HG02642 (cell line): ENCODE data around the gene APLF.
"Not testable (repeated sequence)": the region's sequence is repeated elsewhere in the genome, so short reads cannot be mapped to it uniquely, and the experiment has no call there.

Source experiments
- ATAC-seq: cut with Tn5 transposase; IDR thresholded peaks from one replicate; pipeline ENCODE4 v1.9.1; 2021; ENCODE audit warnings: mild to moderate bottlenecking; ENCODE audit not compliant: unreplicated experiment, poor library complexity

APLF gene

DNA sequence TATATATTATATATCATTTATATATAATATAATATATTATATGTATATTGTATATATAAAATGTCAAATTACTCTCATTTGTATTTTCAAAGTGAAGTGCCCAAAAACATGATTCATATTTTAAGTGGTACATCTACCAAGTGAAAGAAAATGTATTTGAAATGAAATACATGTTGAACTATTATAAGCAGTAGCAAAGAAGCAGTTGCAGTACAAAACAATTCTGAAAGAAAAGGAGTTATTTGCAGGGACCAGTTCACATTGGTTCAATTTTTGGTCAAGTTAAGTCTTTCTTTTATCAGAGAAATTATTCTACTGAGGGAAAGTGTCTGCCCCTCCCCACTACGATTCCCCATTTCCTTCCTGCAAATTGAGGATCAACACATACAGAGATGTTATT is 51.9 kb downstream of the APLF start:
- ATAC-seq = no peak

DNA sequence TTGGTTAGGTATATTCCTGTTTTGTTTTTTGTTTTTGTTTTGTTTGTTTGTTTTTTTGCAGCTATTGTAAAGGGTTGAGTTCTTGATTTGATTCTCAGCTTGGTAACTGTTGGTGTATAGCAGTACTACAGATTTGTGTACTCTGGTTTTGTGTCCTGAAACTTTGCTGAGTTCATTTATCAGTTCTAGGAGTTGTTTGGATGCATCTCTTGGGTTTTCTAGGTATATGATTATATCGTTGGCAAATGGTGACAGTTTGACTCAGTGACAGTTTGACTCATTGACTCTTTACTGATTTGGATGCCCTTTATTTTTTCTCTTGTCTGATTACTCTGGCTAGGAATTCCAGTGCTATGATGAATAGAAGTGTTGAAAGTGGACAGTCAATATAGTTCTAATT is 53.7 kb downstream of the APLF start:
- ATAC-seq = no peak

DNA sequence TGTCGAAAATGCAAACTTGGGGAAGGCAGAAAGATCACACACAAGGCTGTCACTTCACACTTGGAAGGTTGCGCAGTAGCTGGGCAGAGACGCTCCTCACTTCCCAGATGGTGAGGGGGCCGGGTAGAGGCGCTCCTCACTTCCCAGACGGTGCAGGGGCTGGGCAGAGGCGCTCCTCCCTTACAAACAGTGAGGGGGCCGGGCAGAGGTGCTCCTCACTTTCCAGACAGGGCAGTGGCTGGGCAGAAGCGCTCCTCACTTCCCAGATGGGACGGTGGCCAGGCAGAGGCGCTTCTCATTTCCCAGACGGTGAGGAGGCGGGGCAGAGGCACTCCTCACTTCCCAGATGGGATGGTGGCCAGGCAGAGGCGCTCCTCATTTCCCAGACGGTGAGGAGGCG is 59.6 kb downstream of the APLF start:
- not testable (repeated sequence) for ATAC-seq

DNA sequence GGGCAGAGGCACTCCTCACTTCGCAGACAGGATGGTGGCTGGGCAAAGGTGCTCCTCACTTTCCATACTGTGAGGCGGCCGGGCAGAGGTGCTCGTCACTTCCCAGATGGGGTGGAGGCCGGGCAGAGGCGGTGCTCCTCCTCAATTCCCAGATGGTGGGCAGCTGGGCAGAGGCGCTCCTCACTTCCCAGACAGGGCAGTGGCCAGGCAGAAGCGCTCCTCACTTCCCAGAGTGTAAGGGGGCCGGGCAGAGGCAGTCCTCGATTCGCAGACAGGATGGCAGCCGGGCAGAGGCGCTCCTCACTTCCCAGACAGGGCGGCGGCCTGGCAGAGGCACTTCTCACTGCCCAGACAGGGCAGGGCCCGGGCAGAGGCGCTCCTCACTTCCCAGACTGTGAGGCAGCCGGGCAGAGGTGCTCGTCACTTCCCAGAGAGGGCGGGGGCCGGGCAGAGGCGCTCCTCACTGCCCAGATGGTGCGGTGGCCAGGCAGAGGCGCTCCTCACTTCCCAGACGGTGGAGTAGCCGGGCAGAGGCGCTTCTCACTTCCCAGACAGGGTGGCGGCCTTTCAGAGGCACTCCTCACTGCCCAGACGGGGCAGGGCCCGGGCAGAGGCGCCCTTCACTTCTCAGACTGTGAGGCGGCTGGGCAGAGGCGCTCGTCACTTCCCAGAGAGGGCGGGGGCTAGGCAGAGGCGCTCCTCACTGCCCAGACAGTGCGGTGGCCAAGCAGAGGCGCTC is 60.1 kb downstream of the APLF start:
- ATAC-seq = not testable (repeated sequence)

DNA sequence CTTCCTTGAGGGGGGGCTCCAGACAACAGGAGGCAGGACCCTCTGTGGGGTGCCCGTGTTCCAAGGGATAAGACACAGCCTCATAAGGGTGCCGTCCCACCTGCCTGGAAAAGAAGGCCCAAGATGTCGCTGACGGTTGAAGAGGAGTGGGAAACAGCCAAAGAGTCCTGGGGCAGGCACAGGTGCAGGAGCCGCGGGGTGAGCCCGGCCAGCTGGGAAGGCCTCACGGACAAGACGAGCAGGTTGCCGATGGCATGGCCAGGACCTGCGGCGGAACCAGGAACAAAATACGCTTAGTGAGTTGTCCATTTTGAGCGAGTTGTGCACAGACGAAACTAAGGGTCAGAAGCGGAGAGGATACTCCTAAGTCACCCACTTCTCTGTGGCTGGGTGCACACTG is 61.8 kb downstream of the APLF start:
- ATAC-seq = not testable (repeated sequence)

DNA sequence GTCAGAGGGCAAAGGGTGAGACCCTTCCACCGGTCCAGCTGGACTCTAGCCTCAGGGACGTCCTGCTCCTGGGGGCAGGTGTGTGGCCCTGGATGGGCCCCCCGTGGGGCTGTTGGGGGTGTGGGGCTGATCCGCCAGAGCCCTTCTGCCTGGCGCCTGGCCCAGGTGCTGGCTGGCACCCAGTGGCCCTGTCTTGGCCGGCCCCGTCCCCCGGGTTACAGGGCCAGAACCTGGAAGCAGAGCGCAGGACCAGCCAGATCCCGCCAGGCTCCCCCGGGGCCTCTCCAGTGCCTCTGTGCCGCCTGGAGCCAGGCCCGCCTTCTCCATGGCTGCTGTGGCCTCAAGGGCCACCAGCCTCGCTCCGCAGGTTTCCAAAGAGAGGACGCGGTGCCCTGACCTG is 62.3 kb downstream of the APLF start:
- ATAC-seq = not testable (repeated sequence)

DNA sequence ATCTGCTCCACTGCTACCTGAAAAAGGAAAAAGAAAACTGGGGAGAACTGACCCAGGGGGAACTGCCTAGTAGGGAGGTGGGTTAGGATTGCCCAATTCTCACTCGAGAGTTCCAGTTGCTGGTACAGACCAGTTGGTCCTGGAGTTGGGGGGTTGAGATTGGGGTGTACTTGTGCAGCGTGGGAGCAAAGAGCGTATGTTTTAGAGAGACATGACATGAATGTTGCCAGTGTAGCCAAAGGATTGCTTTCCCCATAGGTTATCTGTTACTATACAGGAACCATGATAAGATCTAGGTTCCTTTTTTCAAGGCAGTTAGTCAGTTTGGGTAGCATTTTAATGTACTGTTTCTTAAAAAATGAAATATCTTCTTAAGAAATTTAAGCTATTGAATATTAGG is 68.6 kb downstream of the APLF start:
- ATAC-seq = no peak

DNA sequence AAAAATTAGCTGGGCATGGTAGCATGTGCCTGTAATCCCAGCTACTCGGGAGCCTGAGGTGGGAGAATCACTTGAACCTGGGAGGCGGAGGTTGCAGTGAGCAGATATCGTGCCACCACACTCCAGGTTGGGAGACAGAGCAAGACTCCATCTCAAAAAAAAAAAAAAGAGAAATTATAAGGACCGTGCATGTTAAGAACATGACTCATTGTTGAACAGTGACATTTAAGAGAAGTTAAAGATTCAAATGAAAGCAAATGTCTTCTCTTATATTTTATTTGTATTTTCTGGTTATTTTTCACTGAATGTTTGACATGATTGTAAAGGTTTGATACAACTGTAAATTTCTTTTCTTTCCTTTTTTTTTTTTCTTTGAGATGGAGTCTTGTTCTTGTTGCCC is 69.6 kb downstream of the APLF start:
- no peak for ATAC-seq

DNA sequence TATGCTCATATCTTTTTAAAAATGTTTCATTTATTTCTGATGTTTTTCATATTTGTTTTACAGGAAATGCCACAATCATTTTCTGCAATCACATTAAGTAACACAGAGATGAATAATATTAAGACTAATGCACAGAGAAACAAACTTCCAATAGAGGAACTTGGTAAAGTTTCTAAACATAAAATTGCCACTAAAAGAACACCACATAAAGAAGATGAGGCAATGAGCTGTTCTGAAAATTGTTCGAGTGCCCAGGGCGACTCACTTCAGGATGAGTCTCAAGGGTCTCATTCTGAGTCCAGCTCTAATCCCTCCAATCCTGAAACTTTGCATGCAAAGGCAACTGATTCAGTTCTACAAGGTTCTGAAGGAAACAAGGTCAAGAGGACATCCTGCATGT is 70.4 kb downstream of the APLF start:
- no peak for ATAC-seq

DNA sequence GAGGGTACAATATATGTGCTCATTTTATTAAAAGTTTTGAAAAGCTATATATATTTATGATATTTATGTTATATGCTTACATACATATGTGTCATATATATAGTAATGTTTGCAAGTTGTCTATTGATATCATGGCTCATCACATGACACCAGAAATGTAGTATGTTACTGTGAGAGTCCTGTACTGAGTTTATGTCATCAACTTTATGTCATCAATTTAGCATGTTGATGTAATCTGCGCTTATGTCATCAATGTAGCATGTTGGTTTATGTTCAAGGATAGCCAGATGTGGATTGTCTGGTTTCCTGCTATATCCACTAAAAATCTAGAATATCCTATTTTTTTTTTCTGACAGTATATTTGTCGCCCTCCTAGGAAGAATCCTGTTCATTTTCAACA is 77.4 kb downstream of the APLF start:
- ATAC-seq = no peak

DNA sequence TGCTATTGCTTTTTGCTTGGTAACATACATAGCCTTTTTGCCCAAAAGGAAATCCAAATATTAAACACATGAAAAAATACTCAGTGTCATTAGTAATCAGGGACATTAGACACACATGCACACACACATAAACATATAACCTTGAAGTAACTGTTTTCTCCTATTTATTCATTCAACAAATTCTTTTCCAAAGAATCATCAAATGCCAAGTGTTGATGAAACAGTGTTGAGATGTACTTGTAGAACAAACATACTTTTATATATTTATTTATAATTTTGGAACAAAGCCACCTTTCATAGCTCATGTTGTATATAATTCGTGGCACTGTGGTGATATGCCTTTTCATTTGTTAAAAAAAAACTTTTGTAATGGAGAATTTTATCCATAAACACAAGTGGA is 81.0 kb downstream of the APLF start:
- no peak for ATAC-seq

DNA sequence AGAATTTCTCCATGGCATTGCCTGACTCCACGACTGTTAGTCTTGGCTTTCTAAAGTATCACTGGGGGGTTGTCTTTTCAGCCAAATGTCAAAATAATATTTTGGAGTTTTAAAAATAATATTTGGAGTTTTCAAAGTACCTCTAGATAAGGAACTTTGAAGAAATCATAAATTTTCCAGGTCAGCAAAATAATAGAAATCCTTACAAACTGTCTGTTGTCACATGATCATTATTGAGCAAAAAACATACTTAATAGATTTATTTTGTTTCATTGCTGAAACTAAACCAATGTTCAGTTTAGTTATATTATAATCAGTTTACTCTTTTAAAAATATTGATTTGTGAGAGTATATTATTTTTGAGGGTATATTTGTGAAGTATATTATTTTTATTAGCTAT is 85.7 kb downstream of the APLF start:
- no peak for ATAC-seq

DNA sequence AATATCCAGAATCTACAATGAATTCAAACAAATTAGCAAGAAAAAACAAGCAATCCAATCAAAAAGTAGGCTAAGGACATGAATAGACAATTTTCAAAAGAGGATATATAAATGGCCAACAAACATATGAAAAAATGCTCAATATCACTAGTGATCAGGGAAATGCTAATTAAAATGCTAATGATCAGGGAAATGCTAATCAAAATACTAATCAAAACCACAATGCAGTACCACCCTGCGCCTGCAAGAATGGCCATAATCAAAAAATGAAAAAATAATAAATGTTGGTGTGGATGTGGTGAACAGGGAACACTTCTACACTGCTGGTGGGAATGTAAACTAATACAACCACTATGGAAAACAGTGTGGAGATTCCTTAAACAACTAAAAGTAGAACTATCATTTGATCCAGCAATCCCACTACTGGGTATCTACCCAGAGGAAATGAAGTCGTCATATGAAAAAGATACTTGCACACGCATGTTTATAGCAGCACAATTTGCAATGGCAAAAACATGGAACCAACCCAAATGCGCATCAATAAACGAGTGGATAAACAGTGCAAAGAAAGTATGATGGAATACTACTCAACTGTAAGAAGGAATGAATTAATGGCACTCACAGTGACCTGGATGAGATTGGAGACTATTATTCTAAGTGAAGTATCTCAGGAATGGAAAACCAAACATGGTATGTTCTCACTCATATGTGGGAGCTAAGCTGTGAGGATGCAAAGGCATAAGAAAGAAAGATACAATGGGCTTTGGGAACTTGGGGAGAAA is 88.2 kb downstream of the APLF start:
- ATAC-seq = not testable (repeated sequence)

DNA sequence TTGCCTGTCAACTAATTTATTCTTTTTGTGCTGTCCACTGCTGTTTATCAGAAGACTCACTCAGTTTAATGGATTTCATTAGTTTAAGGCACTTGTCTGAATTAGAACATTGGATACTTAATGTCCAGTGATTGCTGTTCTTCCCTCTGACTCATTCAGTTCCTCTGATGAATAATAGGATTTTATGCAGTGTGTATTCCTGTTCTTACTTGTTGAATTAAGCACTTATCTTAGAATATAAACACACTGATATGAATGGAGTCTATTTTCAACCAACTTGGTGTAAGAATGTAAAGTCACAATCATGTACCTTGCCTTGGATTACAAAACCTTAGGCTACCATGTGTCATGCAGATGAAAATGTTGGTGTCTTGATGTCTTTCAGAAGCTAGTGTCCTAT is 89.0 kb downstream of the APLF start:
- no peak for ATAC-seq

DNA sequence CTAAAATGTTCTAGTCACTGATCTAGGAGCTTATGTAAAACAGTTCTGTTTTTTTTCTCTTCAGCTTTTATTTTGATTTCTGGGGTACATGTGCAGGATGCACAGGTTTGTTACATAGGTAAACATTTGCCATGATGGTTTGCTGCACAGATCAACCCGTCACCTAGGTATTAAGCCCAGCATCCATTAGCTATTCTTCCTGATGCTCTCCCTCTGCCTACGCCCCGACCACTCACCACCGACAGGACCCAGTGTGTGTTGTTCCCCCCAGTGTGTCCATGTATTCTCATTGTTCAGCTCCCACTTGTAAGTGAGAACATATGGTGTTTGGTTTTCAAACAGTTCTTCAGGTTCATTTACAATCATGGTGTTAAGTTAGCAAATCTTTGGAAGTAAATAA is 91.2 kb downstream of the APLF start:
- ATAC-seq = no peak

DNA sequence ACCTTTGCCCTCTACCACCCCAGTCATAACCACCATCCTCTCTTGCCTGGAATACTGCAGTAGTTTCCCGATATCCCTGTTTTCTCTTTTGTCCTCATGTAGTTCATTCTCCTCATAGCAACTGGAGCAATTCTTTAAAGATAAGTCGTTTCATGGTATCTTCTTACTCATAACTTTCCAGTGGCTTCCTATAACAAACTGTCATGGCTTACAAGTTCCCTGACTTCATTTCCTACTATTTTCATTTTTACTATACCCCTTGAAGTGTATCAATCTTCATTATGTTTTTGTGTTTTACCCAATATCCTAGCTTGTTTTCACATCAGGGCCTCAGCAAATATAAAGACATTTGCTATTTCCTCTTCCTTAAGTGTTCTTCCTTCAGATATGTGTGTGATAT is 92.3 kb downstream of the APLF start:
- no peak for ATAC-seq

DNA sequence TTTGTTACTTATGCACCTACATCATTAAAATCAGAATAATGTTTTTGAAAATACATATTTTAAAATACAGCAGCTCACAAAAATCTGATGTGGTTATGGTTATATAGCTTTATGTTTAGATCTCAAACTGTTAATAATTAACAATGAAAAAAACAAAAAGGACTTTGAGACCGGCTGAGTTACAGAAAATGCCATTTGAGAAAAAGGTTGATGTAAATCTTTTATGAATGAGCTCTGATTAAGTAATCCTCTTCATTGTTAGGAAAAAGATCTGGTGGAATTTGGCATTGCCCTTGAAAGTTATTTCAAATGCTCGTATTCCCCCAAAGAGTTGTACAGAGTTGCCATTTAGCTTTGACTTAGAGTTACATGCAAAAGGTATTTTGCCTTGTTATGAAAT is 93.2 kb downstream of the APLF start:
- no peak for ATAC-seq

DNA sequence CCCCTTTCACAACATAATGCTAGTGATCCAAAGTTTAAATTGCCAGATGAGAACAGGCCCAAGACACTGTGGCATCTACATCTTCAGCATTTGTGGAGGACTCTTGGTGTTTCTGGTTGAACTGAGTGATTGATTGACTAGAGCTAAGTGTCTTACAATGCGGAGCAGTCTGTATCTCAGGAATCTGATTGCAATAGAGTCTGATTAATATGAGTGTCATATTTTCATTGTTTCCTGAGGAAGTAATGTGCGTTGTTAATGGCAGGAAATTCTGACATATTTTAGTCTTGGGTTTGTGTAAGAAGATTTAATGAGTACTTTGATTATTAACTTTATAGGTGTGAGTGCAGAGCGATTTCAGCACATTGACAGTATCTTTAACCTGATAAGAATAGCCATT is 94.0 kb downstream of the APLF start:
- no peak for ATAC-seq

DNA sequence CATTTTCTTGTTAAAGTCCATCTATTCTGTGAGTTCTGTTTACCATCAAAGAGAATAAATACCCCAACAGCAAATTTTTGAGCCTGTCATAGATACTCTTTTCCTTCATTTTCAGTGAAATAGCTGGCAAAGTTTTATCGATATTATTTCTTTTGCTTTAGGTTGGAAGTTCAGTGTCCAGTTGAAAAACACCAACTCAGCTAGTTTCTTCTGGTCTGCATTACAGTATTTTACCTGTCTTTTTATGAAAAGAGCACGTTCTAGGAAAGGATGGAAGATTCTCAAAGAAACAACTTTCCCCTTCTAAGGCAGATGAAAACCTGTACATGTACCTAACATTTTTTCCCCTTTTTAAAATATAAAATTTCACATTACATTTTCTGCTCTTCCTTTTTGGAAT is 95.5 kb downstream of the APLF start:
- ATAC-seq = no peak

DNA sequence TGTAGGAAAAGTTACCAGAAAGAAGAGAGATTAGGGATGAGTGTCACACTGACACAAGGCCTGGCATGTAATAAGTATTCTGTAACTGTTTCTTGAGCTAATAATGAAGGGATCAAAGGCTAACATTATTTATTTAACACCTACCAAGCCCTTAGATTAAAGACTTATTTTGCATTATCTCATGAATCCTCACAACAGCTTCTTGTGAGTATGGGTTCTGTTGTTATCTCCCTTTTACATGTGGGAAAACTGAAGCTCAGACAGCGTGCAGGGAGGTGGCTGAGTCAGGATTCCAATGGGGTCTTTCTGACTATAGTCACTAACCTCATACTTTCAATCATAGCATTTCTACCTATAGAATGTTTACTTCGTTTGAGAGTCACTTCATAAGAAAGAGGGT is 97.0 kb downstream of the APLF start:
- ATAC-seq = no peak

DNA sequence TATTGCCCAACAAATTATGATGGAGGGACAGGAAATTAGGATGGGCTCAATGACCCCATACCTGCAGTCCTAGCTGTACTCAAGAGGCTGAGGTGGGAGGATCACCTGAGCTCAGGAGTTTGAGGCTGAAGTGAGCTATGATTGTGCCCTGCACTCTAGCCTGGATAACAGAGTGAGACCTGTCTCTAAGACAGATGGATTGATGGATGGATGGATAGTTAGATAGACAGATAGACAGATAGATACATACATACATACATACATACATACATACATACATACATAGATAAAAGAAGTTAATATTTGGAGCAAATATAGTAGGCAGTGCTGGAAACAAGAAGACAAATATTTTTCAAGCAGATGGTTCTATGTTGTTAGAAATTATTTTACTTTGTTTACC is 97.9 kb downstream of the APLF start:
- ATAC-seq = no peak

DNA sequence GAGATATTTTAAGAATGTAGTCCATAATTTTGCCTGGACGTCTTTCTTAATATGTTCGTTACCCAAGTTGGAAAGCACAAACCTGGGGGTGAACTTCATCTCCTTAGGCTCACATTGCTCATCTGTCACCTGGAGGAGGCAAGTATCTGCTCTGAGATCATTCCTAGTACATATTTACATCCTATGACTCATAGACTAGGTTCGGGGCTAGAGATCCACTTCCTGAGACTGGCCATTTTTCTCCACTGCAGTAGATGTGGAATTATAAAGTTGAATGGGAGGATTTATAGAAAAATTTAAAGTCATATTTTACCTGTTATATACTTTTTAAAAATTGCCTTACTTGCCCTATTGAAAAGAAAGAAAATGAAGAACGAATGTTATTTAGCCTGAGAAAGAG is 98.5 kb downstream of the APLF start:
- ATAC-seq = no peak
